Transverse colon (tissue), 4 donors: ENCODE measurements around the gene PPARA. TPM values are rescaled to one million over a fixed set of nuclear protein-coding genes. Genes with fewer than 3 reads are reported as not detected.
A peak's percentile ranks its signal among the peaks of the same experiment; 100 is the strongest.

Source experiments
- DNase-seq: peaks from one replicate; pipeline ENCODE4 v3.0.0-alpha.2; 2019
- H3K27ac ChIP-seq, 4 donors: fragments of 200-600 bp; sonication (generic); 2 replicates each; pipeline ENCODE4 v1.5.1; 2016 to 2018; ENCODE audit warnings: inconsistent platforms in 4 of 4
- H3K27me3 ChIP-seq: fragments of 200-600 bp; sonication (generic); 2 replicates; pipeline ENCODE4 v1.5.1; 2017; ENCODE audit warnings: inconsistent platforms
- H3K36me3 ChIP-seq, 4 donors: fragments of 200-600 bp; sonication (generic); 2 replicates each; pipeline ENCODE4 v1.5.1; 2017 to 2019; ENCODE audit warnings: inconsistent platforms in 4 of 4
- H3K4me1 ChIP-seq, 4 donors: fragments of 200-600 bp; sonication (generic); 2 replicates each; pipeline ENCODE4 v1.5.1; 2017 to 2020; ENCODE audit warnings: inconsistent platforms in 4 of 4
- H3K4me3 ChIP-seq, 4 donors: fragments of 200-600 bp; sonication (generic); 1 replicate in 1 of 4; 2 replicates in 3 of 4; pipeline versions ENCODE4 v1.5.1 to v1.6.1; 2017 to 2019; ENCODE audit warnings: inconsistent platforms in 4 of 4
- H3K9me3 ChIP-seq, 2 donors: fragments of 200-600 bp; sonication (generic); 2 replicates each; pipeline ENCODE4 v1.5.1; 2017 to 2019; ENCODE audit warnings: inconsistent platforms in 2 of 2
- CTCF ChIP-seq, 5 experiments: fragments of 200-600 bp in 3 of 5; fragments of 450-650 bp in 2 of 5; sonication (generic) in 3 of 5; IDR thresholded peaks; 1 replicate in 2 of 5; 2 replicates in 3 of 5; pipeline ENCODE4 v1.5.1; 2016 to 2017; ENCODE audit warnings: antibody characterized with exemption in 5 of 5, inconsistent platforms in 3 of 5, mild to moderate bottlenecking in 2 of 5, moderate library complexity in 1 of 5
- EP300 ChIP-seq: sonication (generic); formaldehyde crosslinking; IDR thresholded peaks from one replicate; pipeline ENCODE4 v1.6.1; 2017; ENCODE audit warnings: antibody characterized with exemption, low read depth
- POLR2A ChIP-seq: fragments of 450-650 bp; IDR thresholded peaks from one replicate; pipeline ENCODE4 v1.6.1; 2016; ENCODE audit warnings: antibody characterized with exemption, mild to moderate bottlenecking, moderate library complexity
- POLR2AphosphoS5 ChIP-seq, 3 donors: sonication (generic); formaldehyde crosslinking; IDR thresholded peaks; one replicate each; pipeline ENCODE4 v1.6.1; 2016; ENCODE audit warnings: antibody characterized with exemption in 3 of 3
- WGBS, 2 donors: methylation state at CpG; one replicate each; pipeline ENCODE4 v1.1.5; 2018; ENCODE audit warnings: low coverage in 1 of 2; 5-methylcytosine and 5-hydroxymethylcytosine counted together
- in situ Hi-C, 4 donors: fragments of 200-750 bp; cut with MboI; loops; one replicate each; pipeline versions ENCODE4 v1.15.0 to v1.15.1; 2017; ENCODE audit warnings: low sequenced_read_pairs in 3 of 4, low pct_ligation_motif_present in 1 of 4, low pct_unique_long_range_greater_than_20kb in 1 of 4
- intact Hi-C: fragments of 100-400 bp; cut with DNase I; formaldehyde crosslinking; loops from one replicate; pipeline ENCODE4 v1.15.1; 2023; ENCODE audit warnings: low total_unique reads
- total RNA-seq, 4 donors: library from RNA; depleted of rRNA; stranded (reverse); fragments of >200 nt; gene quantifications; one replicate each; pipeline ENCODE4 v1.1.0, GENCODE V29; 2016

The PPARA gene
- total RNA-seq, 4 donors from 2014 or later, result 52.0 to 88.1 (median 74.7) TPM

GRCh38 chr22:46175631-46176030 lies 25.3 kb downstream of the PPARA start:
- in situ Hi-C loops, result no loop called here
- peak overlapping the region in 1 of 4 donors; percentile 10 for H3K27ac ChIP-seq

GRCh38 chr22:46176508-46177003 lies 26.2 kb downstream of the PPARA start:
- DNase-seq, result no peak
- intact Hi-C loops, result no loop called here
- WGBS, 2 donors, result 82 to 88% methylated on average over 4 to 9 of the region's 9 CpGs
- Histone ChIP-seq H3K4me1 (peaks cover 4 to 21% (median 14%) of the 10 kb centered on the region in 4 donors), H3K27ac (no peak overlapping the region), H3K27me3 (no peaks in the 10 kb centered on the region), H3K36me3 (peaks cover 0 to 41% (median 17%) of the 10 kb centered on the region in 4 donors), H3K4me3 (no peak overlapping the region), H3K9me3 (peaks cover 19% of the 10 kb centered on the region in 2 donors)
- TF ChIP-seq POLR2A, result no peak
- in situ Hi-C loops, result no loop called here

More at GRCh38 chr22:46175631-46176030, 25.3 kb downstream of the PPARA start:
- Histone ChIP-seq H3K36me3 (peaks cover 0 to 37% (median 15%) of the 10 kb centered on the region in 4 donors), H3K4me3 (no peak overlapping the region), H3K27me3 (no peaks in the 10 kb centered on the region), H3K4me1 (peaks cover 8 to 30% (median 24%) of the 10 kb centered on the region in 4 donors), H3K9me3 (peaks cover 12 to 15% of the 10 kb centered on the region in 2 donors)
- DNase-seq, result no peak
- TF ChIP-seq EP300, result no peak
- no peak for TF ChIP-seq CTCF (IDR thresholded peaks at IDR 0.05)
- TF ChIP-seq POLR2A, result no peak
- no peak for TF ChIP-seq POLR2AphosphoS5 (IDR thresholded peaks at IDR 0.05)
- 54 to 83% methylated on average over 2 to 5 of the region's 5 CpGs for WGBS, 2 donors
- intact Hi-C loops, result no loop called here

- peaks cover 19% of the 10 kb centered on the region in 2 donors for H3K9me3 ChIP-seq
- no peak for DNase-seq
- H3K4me1 ChIP-seq, result no peaks in the 10 kb centered on the region
- H3K4me3 ChIP-seq, result no peak overlapping the region
- TF ChIP-seq EP300 (no peak), CTCF (IDR thresholded peaks at IDR 0.05) (no peak), POLR2A (no peak), POLR2AphosphoS5 (IDR thresholded peaks at IDR 0.05) (no peak)
- peaks cover 0 to 46% (median 20%) of the 10 kb centered on the region in 4 donors for H3K36me3 ChIP-seq
- 87 to 98% methylated on average over 3 to 4 of the region's 4 CpGs for WGBS, 2 donors
- H3K27me3 ChIP-seq, result no peaks in the 10 kb centered on the region
- in situ Hi-C loops (no loop called here), intact Hi-C loops (no loop called here)
- H3K27ac ChIP-seq, result no peak overlapping the region
These were observed 28.6 kb downstream of the PPARA start for GRCh38 chr22:46178755-46179505.

- TF ChIP-seq POLR2AphosphoS5 (IDR thresholded peaks at IDR 0.05), result no peak
- TF ChIP-seq CTCF (IDR thresholded peaks at IDR 0.05), result no peak
- no peak for TF ChIP-seq POLR2A
- TF ChIP-seq EP300, result no peak
- in situ Hi-C loops (no loop called here), intact Hi-C loops (no loop called here)
- Histone ChIP-seq H3K4me3 (no peak overlapping the region), H3K36me3 (peaks cover 0 to 47% (median 20%) of the 10 kb centered on the region in 4 donors), H3K27ac (no peak overlapping the region), H3K4me1 (no peaks in the 10 kb centered on the region), H3K9me3 (peaks cover 19% of the 10 kb centered on the region in 2 donors), H3K27me3 (no peaks in the 10 kb centered on the region)
- WGBS, 2 donors, result 100% methylated on average over 1 of the region's 1 CpG
- DNase-seq, result no peak
These were observed 29.4 kb downstream of the PPARA start for GRCh38 chr22:46179748-46180147.
